ENCODE results near the gene AQP1. TPM values are rescaled to one million over a fixed set of nuclear protein-coding genes. Genes with fewer than 3 reads are reported as not detected.

The AQP1 gene
- polyA plus RNA-seq, 1 donor (not counting 4 experiments of a cell fraction or from before 2014, with no cell fraction given), result 0.07 TPM

DNA sequence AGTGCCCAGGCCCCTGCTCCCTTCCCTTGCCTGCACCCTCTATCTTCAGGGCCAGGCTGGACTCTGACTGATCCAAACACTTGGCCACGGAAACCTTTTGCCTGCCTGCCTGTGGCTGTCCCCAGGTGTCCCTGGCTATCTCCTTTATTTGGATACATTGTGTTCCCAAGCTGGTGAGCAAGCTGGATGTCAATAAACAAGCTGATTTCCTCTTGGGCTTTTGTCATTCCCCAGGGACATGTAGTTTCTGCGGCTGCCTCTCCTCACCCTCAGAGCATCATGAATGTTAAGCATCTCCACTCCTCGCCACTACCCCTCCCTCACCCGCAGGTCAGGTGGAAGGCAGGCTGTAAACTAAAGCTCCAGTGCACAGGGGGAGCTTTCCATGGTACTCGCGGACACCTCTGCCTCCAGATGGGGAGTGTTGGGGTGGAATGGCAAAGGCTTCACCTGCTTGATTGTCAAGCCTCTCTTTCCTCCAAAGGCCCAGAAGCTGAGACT lies 59.0 kb downstream of the AQP1 start:
- Histone ChIP-seq H3K4me1 (ENCODE audit: control insufficient read depth, extremely low read depth, insufficient read depth, low read length) (no peaks in the 10 kb centered on the region), H4K20me1 (ENCODE audit: control insufficient read depth, extremely low read depth, insufficient read depth, low read length) (no peaks in the 10 kb centered on the region), H3K9ac (ENCODE audit: control insufficient read depth, extremely low read depth, insufficient read depth, low read length) (no peak overlapping the region), H3K36me3 (ENCODE audit: control insufficient read depth in 2 of 2, extremely low read depth in 1 of 2, insufficient read depth in 2 of 2, low read length in 2 of 2) (no peaks in the 10 kb centered on the region), H3K27me3 (ENCODE audit: control insufficient read depth, extremely low read depth, insufficient read depth, low read length) (peaks cover 26% of the 10 kb centered on the region), H3K4me2 (ENCODE audit: control insufficient read depth, extremely low read depth, insufficient read depth, low read depth, low read length) (no peak overlapping the region), H3K4me3 (ENCODE audit: control insufficient read depth in 2 of 3, extremely low read depth in 1 of 3, insufficient read depth in 2 of 3, low read depth in 1 of 3, low read length in 3 of 3) (no peak overlapping the region), H3K9me3 (ENCODE audit: control insufficient read depth, low read depth, low read length) (no peaks in the 10 kb centered on the region), H3K27ac (ENCODE audit: control insufficient read depth, insufficient read depth, low read length) (no peak overlapping the region), H3K79me2 (ENCODE audit: control insufficient read depth, insufficient read depth, low read length) (no peaks in the 10 kb centered on the region), H2AFZ (ENCODE audit: control insufficient read depth, low read length) (no peak overlapping the region), H3K9me1 (ENCODE audit: control insufficient read depth, extremely low read depth, insufficient read depth, low read length) (no peaks in the 10 kb centered on the region)
- FAIRE-seq (no peak), DNase-seq (ENCODE audit: low read depth, low spot score) (no peak)
- no peak for TF ChIP-seq EZH2 (IDR thresholded peaks at IDR 0.05; ENCODE audit: low read length)
- TF ChIP-seq, protein P1, sequence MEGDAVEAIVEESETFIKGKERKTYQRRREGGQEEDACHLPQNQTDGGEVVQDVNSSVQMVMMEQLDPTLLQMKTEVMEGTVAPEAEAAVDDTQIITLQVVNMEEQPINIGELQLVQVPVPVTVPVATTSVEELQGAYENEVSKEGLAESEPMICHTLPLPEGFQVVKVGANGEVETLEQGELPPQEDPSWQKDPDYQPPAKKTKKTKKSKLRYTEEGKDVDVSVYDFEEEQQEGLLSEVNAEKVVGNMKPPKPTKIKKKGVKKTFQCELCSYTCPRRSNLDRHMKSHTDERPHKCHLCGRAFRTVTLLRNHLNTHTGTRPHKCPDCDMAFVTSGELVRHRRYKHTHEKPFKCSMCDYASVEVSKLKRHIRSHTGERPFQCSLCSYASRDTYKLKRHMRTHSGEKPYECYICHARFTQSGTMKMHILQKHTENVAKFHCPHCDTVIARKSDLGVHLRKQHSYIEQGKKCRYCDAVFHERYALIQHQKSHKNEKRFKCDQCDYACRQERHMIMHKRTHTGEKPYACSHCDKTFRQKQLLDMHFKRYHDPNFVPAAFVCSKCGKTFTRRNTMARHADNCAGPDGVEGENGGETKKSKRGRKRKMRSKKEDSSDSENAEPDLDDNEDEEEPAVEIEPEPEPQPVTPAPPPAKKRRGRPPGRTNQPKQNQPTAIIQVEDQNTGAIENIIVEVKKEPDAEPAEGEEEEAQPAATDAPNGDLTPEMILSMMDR (optimal IDR thresholded peaks at IDR 0.05 in 1 of 3, IDR thresholded peaks at IDR 0.05 in 1 of 3, conservative IDR thresholded peaks at IDR 0.05 in 1 of 3; ENCODE audit: extremely low read depth in 1 of 3, insufficient read depth in 2 of 3, low read length in 3 of 3), result no peak
- dilution Hi-C loops (cut with MboI; ENCODE audit: extremely low pct_ligation_motif_present, low sequenced_read_pairs), result no loop called here

DNA sequence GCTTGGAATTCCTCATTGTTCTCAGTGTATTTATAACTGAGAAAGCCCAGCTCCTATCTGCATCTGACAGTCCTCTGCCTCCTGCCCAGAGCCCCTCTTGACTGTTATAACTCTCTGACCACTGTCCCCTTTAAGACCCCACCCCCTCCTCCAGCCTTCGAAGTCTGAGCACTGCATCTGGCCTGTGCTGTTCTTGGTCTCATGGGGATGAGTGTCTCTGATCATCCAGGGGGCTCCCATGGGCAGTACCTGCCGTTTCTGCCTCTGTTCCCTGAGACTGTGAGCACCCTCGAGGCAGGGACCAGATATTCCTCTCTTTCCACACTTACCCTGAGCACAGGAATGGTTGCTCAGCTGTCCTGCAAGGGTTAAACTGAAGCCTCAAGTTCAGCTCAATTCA lies 59.8 kb downstream of the AQP1 start:
- no peak overlapping the region for H3K27ac ChIP-seq (ENCODE audit: control insufficient read depth, insufficient read depth, low read length)
- no peaks in the 10 kb centered on the region for H3K9me1 ChIP-seq (ENCODE audit: control insufficient read depth, extremely low read depth, insufficient read depth, low read length)
- H3K9ac ChIP-seq (ENCODE audit: control insufficient read depth, extremely low read depth, insufficient read depth, low read length), result no peak overlapping the region
- H3K4me3 ChIP-seq (ENCODE audit: control insufficient read depth in 2 of 3, extremely low read depth in 1 of 3, insufficient read depth in 2 of 3, low read depth in 1 of 3, low read length in 3 of 3), result no peak overlapping the region
- FAIRE-seq, result no peak
- no peaks in the 10 kb centered on the region for H4K20me1 ChIP-seq (ENCODE audit: control insufficient read depth, extremely low read depth, insufficient read depth, low read length)
- H2AFZ ChIP-seq (ENCODE audit: control insufficient read depth, low read length), result no peak overlapping the region
- H3K79me2 ChIP-seq (ENCODE audit: control insufficient read depth, insufficient read depth, low read length), result no peaks in the 10 kb centered on the region
- H3K27me3 ChIP-seq (ENCODE audit: control insufficient read depth, extremely low read depth, insufficient read depth, low read length), result peaks cover 26% of the 10 kb centered on the region
- H3K36me3 ChIP-seq (ENCODE audit: control insufficient read depth in 2 of 2, extremely low read depth in 1 of 2, insufficient read depth in 2 of 2, low read length in 2 of 2), result no peaks in the 10 kb centered on the region
- DNase-seq (ENCODE audit: low read depth, low spot score), result no peak
- H3K4me1 ChIP-seq (ENCODE audit: control insufficient read depth, extremely low read depth, insufficient read depth, low read length), result no peaks in the 10 kb centered on the region
- H3K4me2 ChIP-seq (ENCODE audit: control insufficient read depth, extremely low read depth, insufficient read depth, low read depth, low read length), result no peak overlapping the region
- no peak for TF ChIP-seq EZH2 (IDR thresholded peaks at IDR 0.05; ENCODE audit: low read length)
- TF ChIP-seq, protein P1 (optimal IDR thresholded peaks at IDR 0.05 in 1 of 3, IDR thresholded peaks at IDR 0.05 in 1 of 3, conservative IDR thresholded peaks at IDR 0.05 in 1 of 3; ENCODE audit: extremely low read depth in 1 of 3, insufficient read depth in 2 of 3, low read length in 3 of 3), result no peak
- no peaks in the 10 kb centered on the region for H3K9me3 ChIP-seq (ENCODE audit: control insufficient read depth, low read depth, low read length)
- dilution Hi-C loops (cut with MboI; ENCODE audit: extremely low pct_ligation_motif_present, low sequenced_read_pairs), result no loop called here
